Peyer's patch (tissue), 4 donors: ENCODE results near the gene SUGP2.
A peak's percentile ranks its signal among the peaks of the same experiment; 100 is the strongest.

Experiments
- POLR2A ChIP-seq, 2 donors: fragments of 450-650 bp; IDR thresholded peaks; one replicate each; pipeline ENCODE4 v1.5.1; 2017; ENCODE audit warnings: antibody characterized with exemption in 2 of 2, mild to moderate bottlenecking in 2 of 2, moderate library complexity in 2 of 2
- TF ChIP-seq, protein P1 (sequence below), 6 experiments: fragments of 450-650 bp in 4 of 6; fragments of 200-600 bp in 2 of 6; sonication (generic) in 1 of 6; IDR thresholded peaks; one replicate each; pipeline ENCODE4 v1.5.1; 2017 to 2019; ENCODE audit warnings: antibody characterized with exemption in 6 of 6, mild to moderate bottlenecking in 3 of 6, moderate library complexity in 1 of 6

GRCh38 chr19:19053508-19054314 lies 20.4 kb upstream of the SUGP2 start:
- TF ChIP-seq, protein P1, sequence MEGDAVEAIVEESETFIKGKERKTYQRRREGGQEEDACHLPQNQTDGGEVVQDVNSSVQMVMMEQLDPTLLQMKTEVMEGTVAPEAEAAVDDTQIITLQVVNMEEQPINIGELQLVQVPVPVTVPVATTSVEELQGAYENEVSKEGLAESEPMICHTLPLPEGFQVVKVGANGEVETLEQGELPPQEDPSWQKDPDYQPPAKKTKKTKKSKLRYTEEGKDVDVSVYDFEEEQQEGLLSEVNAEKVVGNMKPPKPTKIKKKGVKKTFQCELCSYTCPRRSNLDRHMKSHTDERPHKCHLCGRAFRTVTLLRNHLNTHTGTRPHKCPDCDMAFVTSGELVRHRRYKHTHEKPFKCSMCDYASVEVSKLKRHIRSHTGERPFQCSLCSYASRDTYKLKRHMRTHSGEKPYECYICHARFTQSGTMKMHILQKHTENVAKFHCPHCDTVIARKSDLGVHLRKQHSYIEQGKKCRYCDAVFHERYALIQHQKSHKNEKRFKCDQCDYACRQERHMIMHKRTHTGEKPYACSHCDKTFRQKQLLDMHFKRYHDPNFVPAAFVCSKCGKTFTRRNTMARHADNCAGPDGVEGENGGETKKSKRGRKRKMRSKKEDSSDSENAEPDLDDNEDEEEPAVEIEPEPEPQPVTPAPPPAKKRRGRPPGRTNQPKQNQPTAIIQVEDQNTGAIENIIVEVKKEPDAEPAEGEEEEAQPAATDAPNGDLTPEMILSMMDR (IDR thresholded peaks at IDR 0.05): peak; percentile 41 to 85 (median 82)
- TF ChIP-seq POLR2A (IDR thresholded peaks at IDR 0.05): no peak
